Measurements from ENCODE around the gene PLOD3. TPM values are rescaled to one million over a fixed set of nuclear protein-coding genes. Genes with fewer than 3 reads are reported as not detected.

PLOD3 gene
- total RNA-seq, 2 experiments from 2014 or later: 37.1 to 43.4 TPM

GRCh38 chr7:101189109-101189508, 28.3 kb downstream of the PLOD3 start:
- H3K4me3 Mint-ChIP-seq: no peak overlapping the region
- no peaks in the 10 kb centered on the region for H3K36me3 Mint-ChIP-seq
- peaks cover 6% of the 10 kb centered on the region for H3K27me3 Mint-ChIP-seq
- no peaks in the 10 kb centered on the region for H3K4me1 Mint-ChIP-seq (ENCODE audit: low read depth)
- intact Hi-C loops (cut with micrococcal nuclease): no loop called here
- DNase-seq: no peak
- H3K9me3 Mint-ChIP-seq: no peaks in the 10 kb centered on the region
- CTCF ChIA-PET: interaction anchor here (9.8 kb wide), 1 partner anchor 45 kb away, joined by 297 read pairs; no protein-coding TSS in a partner anchor
- POLR2A ChIA-PET: no interaction called here
- H3K27ac Mint-ChIP-seq: no peak overlapping the region

GRCh38 chr7:101186844-101187428, 30.4 kb downstream of the PLOD3 start:
- H3K36me3 Mint-ChIP-seq: no peaks in the 10 kb centered on the region
- no peak overlapping the region for H3K4me3 Mint-ChIP-seq
- intact Hi-C loops (cut with micrococcal nuclease): no loop called here
- H3K9me3 Mint-ChIP-seq: no peaks in the 10 kb centered on the region
- CTCF ChIA-PET: interaction anchor here (1.2 to 1.5 kb wide), 2 partner anchors 43 to 104 kb away, joined by 4 read pairs; no protein-coding TSS in a partner anchor
- peaks cover 2% of the 10 kb centered on the region for H3K4me1 Mint-ChIP-seq (ENCODE audit: low read depth)
- H3K27me3 Mint-ChIP-seq: peaks cover 15% of the 10 kb centered on the region
- H3K27ac Mint-ChIP-seq: no peak overlapping the region
- no peak for DNase-seq
- POLR2A ChIA-PET: interaction anchor here (0.8 kb wide), 1 partner anchor 13 kb away, joined by 3 read pairs; no protein-coding TSS in a partner anchor

- H3K9me3 Mint-ChIP-seq: no peaks in the 10 kb centered on the region
- peaks cover 16% of the 10 kb centered on the region for H3K27me3 Mint-ChIP-seq
- no peak for DNase-seq
- CTCF ChIA-PET: interaction anchor here (1.5 kb wide), 1 partner anchor 105 kb away, joined by 4 read pairs; no protein-coding TSS in a partner anchor
- no peak overlapping the region for H3K4me3 Mint-ChIP-seq
- no peak overlapping the region for H3K27ac Mint-ChIP-seq
- POLR2A ChIA-PET: interaction anchor here (0.6 kb wide), 1 partner anchor 43 kb away, joined by 3 read pairs; no protein-coding TSS in a partner anchor
- intact Hi-C loops (cut with micrococcal nuclease): no loop called here
- peaks cover 2% of the 10 kb centered on the region for H3K4me1 Mint-ChIP-seq (ENCODE audit: low read depth)
- no peaks in the 10 kb centered on the region for H3K36me3 Mint-ChIP-seq
These were observed 31.2 kb downstream of the PLOD3 start for GRCh38 chr7:101186194-101186593.

GRCh38 chr7:101185258-101185839, 32.0 kb downstream of the PLOD3 start:
- Mint-ChIP-seq H3K36me3 (no peaks in the 10 kb centered on the region), H3K27me3 (peaks cover 22% of the 10 kb centered on the region), H3K27ac (no peak overlapping the region), H3K4me3 (no peak overlapping the region), H3K9me3 (no peaks in the 10 kb centered on the region), H3K4me1 (ENCODE audit: low read depth) (peaks cover 5% of the 10 kb centered on the region)
- POLR2A ChIA-PET: interaction anchor here (0.6 kb wide), 1 partner anchor 42 kb away, joined by 3 read pairs; no protein-coding TSS in a partner anchor
- intact Hi-C loops (cut with micrococcal nuclease): no loop called here
- no peak for DNase-seq
- CTCF ChIA-PET: interaction anchor here (1.5 to 1.6 kb wide), 2 partner anchors 42 to 106 kb away, joined by 4 to 8 read pairs; no protein-coding TSS in a partner anchor

GRCh38 chr7:101180130-101180755, 37.1 kb downstream of the PLOD3 start, which contains the start of gene NAT16:
Gene NAT16 (minus strand): TSS chr7:101180293. CDS start chr7:101174807, 5,486 bp downstream.
- no peak within 1 kb of the TSS for H3K27ac Mint-ChIP-seq
- POLR2A ChIA-PET: no interaction called here
- intact Hi-C loops (cut with micrococcal nuclease): no loop called here
- CTCF ChIA-PET: no interaction called here
- H3K4me3 Mint-ChIP-seq: no peak within 1 kb of the TSS
- H3K27me3 Mint-ChIP-seq: peaks cover 48% of the 10 kb centered on the region
- H3K36me3 Mint-ChIP-seq: no peaks in the 10 kb centered on the region
- DNase-seq: no peak
- H3K9me3 Mint-ChIP-seq: no peaks in the 10 kb centered on the region
- peaks cover 9% of the 10 kb centered on the region for H3K4me1 Mint-ChIP-seq (ENCODE audit: low read depth)

- POLR2A ChIA-PET: no interaction called here
- H3K9me3 Mint-ChIP-seq: no peaks in the 10 kb centered on the region
- peaks cover 9% of the 10 kb centered on the region for H3K4me1 Mint-ChIP-seq (ENCODE audit: low read depth)
- intact Hi-C loops (cut with micrococcal nuclease): no loop called here
- peaks cover 51% of the 10 kb centered on the region for H3K27me3 Mint-ChIP-seq
- CTCF ChIA-PET: no interaction called here
- no peak overlapping the region for H3K4me3 Mint-ChIP-seq
- H3K27ac Mint-ChIP-seq: no peak overlapping the region
- DNase-seq: no peak
- H3K36me3 Mint-ChIP-seq: no peaks in the 10 kb centered on the region
These were observed 37.7 kb downstream of the PLOD3 start for GRCh38 chr7:101179713-101180112.

GRCh38 chr7:101179117-101179516, 38.3 kb downstream of the PLOD3 start:
- ChIA-PET CTCF (interaction anchor here (6.9 kb wide), 1 partner anchor 13 kb away, joined by 34 read pairs; no protein-coding TSS in a partner anchor), POLR2A (no interaction called here)
- no peak for DNase-seq
- Mint-ChIP-seq H3K27ac (no peak overlapping the region), H3K27me3 (peaks cover 56% of the 10 kb centered on the region), H3K4me3 (no peak overlapping the region), H3K9me3 (no peaks in the 10 kb centered on the region), H3K36me3 (no peaks in the 10 kb centered on the region), H3K4me1 (ENCODE audit: low read depth) (peaks cover 15% of the 10 kb centered on the region)
- intact Hi-C loops (cut with micrococcal nuclease): no loop called here

GRCh38 chr7:101177644-101178043, 39.7 kb downstream of the PLOD3 start:
- Mint-ChIP-seq H3K4me3 (no peak overlapping the region), H3K27me3 (peaks cover 66% of the 10 kb centered on the region), H3K4me1 (ENCODE audit: low read depth) (peaks cover 25% of the 10 kb centered on the region), H3K36me3 (no peaks in the 10 kb centered on the region), H3K27ac (no peak overlapping the region), H3K9me3 (no peaks in the 10 kb centered on the region)
- ChIA-PET CTCF (interaction anchor here (0.8 to 6.9 kb wide), 5 partner anchors 9 to 105 kb away, joined by 3 to 34 read pairs (median 3); no protein-coding TSS in a partner anchor), POLR2A (no interaction called here)
- DNase-seq: no peak
- intact Hi-C loops (cut with micrococcal nuclease): no loop called here

GRCh38 chr7:101175664-101176063, 41.7 kb downstream of the PLOD3 start:
- Mint-ChIP-seq H3K36me3 (no peaks in the 10 kb centered on the region), H3K4me1 (ENCODE audit: low read depth) (peaks cover 38% of the 10 kb centered on the region), H3K9me3 (no peaks in the 10 kb centered on the region), H3K27me3 (peaks cover 69% of the 10 kb centered on the region), H3K27ac (peak overlapping the region; percentile 5), H3K4me3 (no peak overlapping the region)
- DNase-seq: no peak
- intact Hi-C loops (cut with micrococcal nuclease): no loop called here
- POLR2A ChIA-PET: interaction anchor here (0.8 kb wide), 1 partner anchor 25 kb away, joined by 5 read pairs; no protein-coding TSS in a partner anchor
- CTCF ChIA-PET: interaction anchor here (2.7 to 6.9 kb wide), 2 partner anchors 17 to 32 kb away, joined by 27 to 34 read pairs; no protein-coding TSS in a partner anchor

GRCh38 chr7:101174322-101174854, 43.0 kb downstream of the PLOD3 start:
- H3K36me3 Mint-ChIP-seq: no peaks in the 10 kb centered on the region
- H3K27me3 Mint-ChIP-seq: peaks cover 74% of the 10 kb centered on the region
- H3K27ac Mint-ChIP-seq: no peak overlapping the region
- intact Hi-C loops (cut with micrococcal nuclease): loop anchor here (5.0 kb wide), 1 partner anchor 287 kb away; the partner anchor contains the start of gene UFSP1
- no peak for DNase-seq
- no peaks in the 10 kb centered on the region for H3K9me3 Mint-ChIP-seq
- H3K4me1 Mint-ChIP-seq (ENCODE audit: low read depth): peaks cover 44% of the 10 kb centered on the region
- POLR2A ChIA-PET: interaction anchor here (1.0 kb wide), 1 partner anchor 9 kb away, joined by 5 read pairs; the partner anchor contains the start of gene VGF
- peak overlapping the region; percentile 20 for H3K4me3 Mint-ChIP-seq
- CTCF ChIA-PET: interaction anchor here (0.7 to 6.9 kb wide), 6 partner anchors 9 to 108 kb away, joined by 4 to 34 read pairs (median 5); partner anchors contain the start of gene VGF

GRCh38 chr7:101173752-101174244, 43.6 kb downstream of the PLOD3 start:
- ChIA-PET CTCF (interaction anchor here (0.7 to 6.9 kb wide), 7 partner anchors 9 to 109 kb away, joined by 3 to 34 read pairs (median 4); partner anchors contain the start of gene VGF), POLR2A (interaction anchor here (1.0 kb wide), 1 partner anchor 8 kb away, joined by 5 read pairs; the partner anchor contains the start of gene VGF)
- H3K4me3 Mint-ChIP-seq: no peak overlapping the region
- peaks cover 74% of the 10 kb centered on the region for H3K27me3 Mint-ChIP-seq
- no peaks in the 10 kb centered on the region for H3K9me3 Mint-ChIP-seq
- H3K27ac Mint-ChIP-seq: no peak overlapping the region
- DNase-seq: peak; percentile 86
- no peaks in the 10 kb centered on the region for H3K36me3 Mint-ChIP-seq
- intact Hi-C loops (cut with micrococcal nuclease): loop anchor here (5.0 kb wide), 1 partner anchor 286 kb away; the partner anchor contains the start of gene UFSP1
- H3K4me1 Mint-ChIP-seq (ENCODE audit: low read depth): peaks cover 46% of the 10 kb centered on the region

Data from activated CD4-positive, alpha-beta memory T cell treated with anti-CD3 and anti-CD28 coated beads for 36 hours (primary cell).